ENCODE data around the gene DGKA. TPM values are rescaled to one million over a fixed set of nuclear protein-coding genes. Genes with fewer than 3 reads are reported as not detected.

The DGKA gene
- total RNA-seq, 1 experiment from 2014 or later = 58.3 TPM

- no peak overlapping the region for H2AFZ ChIP-seq (ENCODE audit: low read depth, low read length, poor library complexity, severe bottlenecking)
- POLR2A ChIA-PET = interaction anchor here (1.6 kb wide), 1 partner anchor 250 kb away, joined by 3 read pairs; the partner anchor contains the start of gene RNF41
- ATAC-seq = no peak
- DNase-seq (ENCODE audit: low read depth, low spot score) = no peak
- H3K9me3 ChIP-seq (ENCODE audit: control insufficient read depth in 1 of 2, insufficient read depth in 1 of 2, low read depth in 1 of 2, low read length in 2 of 2) = no peaks in the 10 kb centered on the region
- H3K4me3 ChIP-seq (replicated peaks in 1 of 2; ENCODE audit: low read depth in 1 of 2, low read length in 2 of 2) = no peak overlapping the region
- H3K4me2 ChIP-seq (ENCODE audit: low read length) = peak overlapping the region; percentile 65; the same call in 1 of the 2 replicates
- no TSS peak for BruUV-seq (replicated peaks)
- TF ChIP-seq ZFX (IDR thresholded peaks at IDR 0.05) = no peak
- no peak for TF ChIP-seq JUND (IDR thresholded peaks at IDR 0.05)
- TF ChIP-seq SRF (IDR thresholded peaks at IDR 0.05; ENCODE audit: low read depth) = no peak
- TF ChIP-seq EZH2 (IDR thresholded peaks at IDR 0.05) = no peak
- no peak for TF ChIP-seq RAD21 (IDR thresholded peaks at IDR 0.05; ENCODE audit: low read depth)
- TF ChIP-seq POLR2AphosphoS5 (IDR thresholded peaks at IDR 0.05; ENCODE audit: low read depth, low read length) = no peak
- no peak for TF ChIP-seq SIN3A (IDR thresholded peaks at IDR 0.05; ENCODE audit: low read depth)
- TF ChIP-seq, protein P1, sequence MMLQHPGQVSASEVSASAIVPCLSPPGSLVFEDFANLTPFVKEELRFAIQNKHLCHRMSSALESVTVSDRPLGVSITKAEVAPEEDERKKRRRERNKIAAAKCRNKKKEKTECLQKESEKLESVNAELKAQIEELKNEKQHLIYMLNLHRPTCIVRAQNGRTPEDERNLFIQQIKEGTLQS (IDR thresholded peaks at IDR 0.05) = no peak
- TF ChIP-seq ZNF274 (IDR thresholded peaks at IDR 0.05; ENCODE audit: low read depth, low read length) = no peak
- TF ChIP-seq CEBPB (IDR thresholded peaks at IDR 0.05; ENCODE audit: low read depth) = no peak; the same call in 1 of the 2 replicates
- TF ChIP-seq TCF7L2 (IDR thresholded peaks at IDR 0.05; ENCODE audit: borderline replicate concordance, extremely low read depth, insufficient read depth, insufficient read length) = no peak
- TF ChIP-seq YY1 (IDR thresholded peaks at IDR 0.05; ENCODE audit: extremely low read depth, insufficient replicate concordance, low read depth, low read length) = no peak
- TF ChIP-seq, protein P2, sequence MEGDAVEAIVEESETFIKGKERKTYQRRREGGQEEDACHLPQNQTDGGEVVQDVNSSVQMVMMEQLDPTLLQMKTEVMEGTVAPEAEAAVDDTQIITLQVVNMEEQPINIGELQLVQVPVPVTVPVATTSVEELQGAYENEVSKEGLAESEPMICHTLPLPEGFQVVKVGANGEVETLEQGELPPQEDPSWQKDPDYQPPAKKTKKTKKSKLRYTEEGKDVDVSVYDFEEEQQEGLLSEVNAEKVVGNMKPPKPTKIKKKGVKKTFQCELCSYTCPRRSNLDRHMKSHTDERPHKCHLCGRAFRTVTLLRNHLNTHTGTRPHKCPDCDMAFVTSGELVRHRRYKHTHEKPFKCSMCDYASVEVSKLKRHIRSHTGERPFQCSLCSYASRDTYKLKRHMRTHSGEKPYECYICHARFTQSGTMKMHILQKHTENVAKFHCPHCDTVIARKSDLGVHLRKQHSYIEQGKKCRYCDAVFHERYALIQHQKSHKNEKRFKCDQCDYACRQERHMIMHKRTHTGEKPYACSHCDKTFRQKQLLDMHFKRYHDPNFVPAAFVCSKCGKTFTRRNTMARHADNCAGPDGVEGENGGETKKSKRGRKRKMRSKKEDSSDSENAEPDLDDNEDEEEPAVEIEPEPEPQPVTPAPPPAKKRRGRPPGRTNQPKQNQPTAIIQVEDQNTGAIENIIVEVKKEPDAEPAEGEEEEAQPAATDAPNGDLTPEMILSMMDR (IDR thresholded peaks at IDR 0.05 in 2 of 3, conservative IDR thresholded peaks at IDR 0.05 in 1 of 3; ENCODE audit: borderline replicate concordance in 1 of 3, insufficient read depth in 1 of 3, low read depth in 2 of 3, low read length in 2 of 3) = no peak
- TF ChIP-seq, protein P3, sequence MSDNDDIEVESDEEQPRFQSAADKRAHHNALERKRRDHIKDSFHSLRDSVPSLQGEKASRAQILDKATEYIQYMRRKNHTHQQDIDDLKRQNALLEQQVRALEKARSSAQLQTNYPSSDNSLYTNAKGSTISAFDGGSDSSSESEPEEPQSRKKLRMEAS (IDR thresholded peaks at IDR 0.05) = no peak
- TF ChIP-seq REST (IDR thresholded peaks at IDR 0.05; ENCODE audit: low read depth) = no peak
- no peak for TF ChIP-seq ELF1 (IDR thresholded peaks at IDR 0.05; ENCODE audit: borderline replicate concordance, low read depth)
- no peak for TF ChIP-seq EGR1 (IDR thresholded peaks at IDR 0.05; ENCODE audit: low read depth)
- TF ChIP-seq CBX3 (IDR thresholded peaks at IDR 0.05; ENCODE audit: low read depth) = no peak
- TF ChIP-seq FOSL1 (IDR thresholded peaks at IDR 0.05; ENCODE audit: low read depth) = no peak
- H4K20me1 ChIP-seq (ENCODE audit: insufficient read depth) = no peaks in the 10 kb centered on the region
- no peaks in the 10 kb centered on the region for H3K9me2 ChIP-seq (ENCODE audit: insufficient read depth)
- H3K79me2 ChIP-seq (ENCODE audit: insufficient read depth, low read length) = peaks cover 41% of the 10 kb centered on the region
- H3K27me3 ChIP-seq (ENCODE audit: insufficient read depth, low read length) = no peaks in the 10 kb centered on the region
- peaks cover 17 to 38% of the 10 kb centered on the region in 2 experiments for H3K4me1 ChIP-seq (ENCODE audit: control insufficient read depth in 1 of 2, insufficient read depth in 2 of 2, low read length in 2 of 2)
- intact Hi-C loops (cut with micrococcal nuclease) = no loop called here
- RAD21 ChIA-PET (ENCODE audit: low non-redundant PET in 1 of 2, low total read pairs in 2 of 2, uncharacterized antibody in 2 of 2, unreplicated experiment in 2 of 2) = no interaction called here
- CTCF ChIA-PET = interaction anchor here (4.7 kb wide), 1 partner anchor 24 kb away, joined by 35 read pairs; the partner anchor contains the start of gene SUOX
- H3K27ac ChIP-seq (ENCODE audit: low read depth, low read length) = peak overlapping the region; percentile 50; the same call in 1 of the 2 replicates
- 0 out of 2 replicates have a peak overlapping the region, but pooled peaks have one; percentile 6 for H3K9ac ChIP-seq (ENCODE audit: low read length)
- peaks cover 18 to 33% of the 10 kb centered on the region in 2 experiments; a peak in 3 of 4 replicates for H3K36me3 ChIP-seq (ENCODE audit: control insufficient read depth in 1 of 2, insufficient read depth in 2 of 2, low read length in 2 of 2)
Measured at GRCh38 chr12:55972042-55972441, 41.1 kb downstream of the DGKA start.
